Measurements from ENCODE around the gene C2orf92. TPM values are rescaled to one million over a fixed set of nuclear protein-coding genes. Genes with fewer than 3 reads are reported as not detected.

The C2orf92 gene
- total RNA-seq, 1 donor from 2014 or later: 14.4 TPM

- no peak overlapping the region for H3K4me3 ChIP-seq
- intact Hi-C loops (cut with DNase I): no loop called here
- TF ChIP-seq CTCF (IDR thresholded peaks at IDR 0.05): no peak
- ATAC-seq: no peak
- H3K4me1 ChIP-seq: no peaks in the 10 kb centered on the region
- no peaks in the 10 kb centered on the region for H3K9me3 ChIP-seq
- peak; percentile 32 for DNase-seq
- no peaks in the 10 kb centered on the region for H3K36me3 ChIP-seq
- H3K27me3 ChIP-seq: peaks cover 7% of the 10 kb centered on the region
- H3K27ac ChIP-seq: no peak overlapping the region
Observed at GRCh38 chr2:97727296-97727695, 57.8 kb downstream of the C2orf92 start.

GRCh38 chr2:97728091-97728731 lies 58.7 kb downstream of the C2orf92 start:
- H3K4me1 ChIP-seq: no peaks in the 10 kb centered on the region
- DNase-seq (peak; percentile 57), ATAC-seq (no peak)
- H3K27me3 ChIP-seq: peaks cover 7% of the 10 kb centered on the region
- no peak overlapping the region for H3K4me3 ChIP-seq
- no peaks in the 10 kb centered on the region for H3K9me3 ChIP-seq
- no peak for TF ChIP-seq CTCF (IDR thresholded peaks at IDR 0.05)
- H3K36me3 ChIP-seq: no peaks in the 10 kb centered on the region
- H3K27ac ChIP-seq: no peak overlapping the region
- intact Hi-C loops (cut with DNase I): no loop called here

GRCh38 chr2:97730245-97730644 lies 60.7 kb downstream of the C2orf92 start:
- DNase-seq (peak; percentile 11), ATAC-seq (no peak)
- H3K4me1 ChIP-seq: no peaks in the 10 kb centered on the region
- H3K4me3 ChIP-seq: no peak overlapping the region
- H3K27me3 ChIP-seq: no peaks in the 10 kb centered on the region
- no peak overlapping the region for H3K27ac ChIP-seq
- H3K9me3 ChIP-seq: no peaks in the 10 kb centered on the region
- H3K36me3 ChIP-seq: no peaks in the 10 kb centered on the region
- intact Hi-C loops (cut with DNase I): no loop called here
- TF ChIP-seq CTCF (IDR thresholded peaks at IDR 0.05): no peak

GRCh38 chr2:97731274-97732020 lies 61.9 kb downstream of the C2orf92 start:
- H3K4me1 ChIP-seq: no peaks in the 10 kb centered on the region
- ATAC-seq (no peak), DNase-seq (peak; percentile 23)
- intact Hi-C loops (cut with DNase I): no loop called here
- TF ChIP-seq CTCF (IDR thresholded peaks at IDR 0.05): no peak
- H3K27me3 ChIP-seq: no peaks in the 10 kb centered on the region
- H3K27ac ChIP-seq: no peak overlapping the region
- H3K4me3 ChIP-seq: no peak overlapping the region
- no peaks in the 10 kb centered on the region for H3K36me3 ChIP-seq
- no peaks in the 10 kb centered on the region for H3K9me3 ChIP-seq

GRCh38 chr2:97732436-97733340 lies 63.2 kb downstream of the C2orf92 start:
- Histone ChIP-seq H3K9me3 (no peaks in the 10 kb centered on the region), H3K27me3 (no peaks in the 10 kb centered on the region), H3K4me3 (no peak overlapping the region), H3K27ac (no peak overlapping the region), H3K4me1 (no peaks in the 10 kb centered on the region), H3K36me3 (no peaks in the 10 kb centered on the region)
- TF ChIP-seq CTCF (IDR thresholded peaks at IDR 0.05): no peak
- intact Hi-C loops (cut with DNase I): no loop called here
- ATAC-seq: no peak
- peak; percentile 52 for DNase-seq

All from upper lobe of right lung (tissue), 1 donor.